CD14-positive monocyte (primary cell): ENCODE measurements around the gene TMEM135. TPM values are rescaled to one million over a fixed set of nuclear protein-coding genes. Genes with fewer than 3 reads are reported as not detected.

Experiments used
- DNase-seq, 3 donors: peaks; one replicate each; pipeline ENCODE4 v3.0.0-alpha.2; 2011 to 2022
- H2AFZ ChIP-seq: 2 replicates; pipeline ENCODE4 v1.6.0; 2012; ENCODE audit warnings: mild to moderate bottlenecking, low read depth, low read length, inconsistent platforms; ENCODE audit not compliant: insufficient read depth, poor library complexity, severe bottlenecking
- H3K27ac ChIP-seq, 2 donors: 1 replicate in 1 of 2; 2 replicates in 1 of 2; pipeline ENCODE4 v1.5.1; 2012 to 2013; ENCODE audit warnings: low read length in 2 of 2, control low read depth in 1 of 2, inconsistent platforms in 1 of 2, low read depth in 1 of 2, mild to moderate bottlenecking in 1 of 2
- H3K27me3 ChIP-seq, 2 donors: one replicate each; pipeline versions ENCODE4 v1.6.0 to v1.6.1; 2011 to 2013; ENCODE audit warnings: low read length in 2 of 2; ENCODE audit not compliant: control insufficient read depth in 2 of 2, insufficient read depth in 2 of 2
- H3K36me3 ChIP-seq, 2 donors: replicated peaks in 1 of 2; 1 replicate in 1 of 2; 2 replicates in 1 of 2; pipeline versions ENCODE4 v1.5.1 to v1.6.1; 2012 to 2013; ENCODE audit warnings: low read length in 2 of 2, control low read depth in 1 of 2, inconsistent platforms in 1 of 2, mild to moderate bottlenecking in 1 of 2; ENCODE audit not compliant: insufficient read depth in 2 of 2, control insufficient read depth in 1 of 2
- H3K4me1 ChIP-seq, 2 donors: 1 replicate in 1 of 2; 2 replicates in 1 of 2; pipeline versions ENCODE4 v1.5.1 to v1.6.1; 2012 to 2013; ENCODE audit warnings: low read length in 2 of 2, control low read depth in 1 of 2, inconsistent platforms in 1 of 2, mild to moderate bottlenecking in 1 of 2, moderate library complexity in 1 of 2; ENCODE audit not compliant: insufficient read depth in 2 of 2, control insufficient read depth in 1 of 2
- H3K4me2 ChIP-seq: replicated peaks from 2 replicates; pipeline ENCODE3; 2012; ENCODE audit warnings: low read length, moderate library complexity, mild to moderate bottlenecking; ENCODE audit not compliant: poor library complexity, severe bottlenecking; ENCODE audit errors: extremely low read depth
- H3K4me3 ChIP-seq, 3 experiments: fragments of 200-600 bp in 1 of 3; sonication (generic) in 1 of 3; replicated peaks in 1 of 3; 1 replicate in 2 of 3; 2 replicates in 1 of 3; pipeline ENCODE4 v1.5.1; 2011 to 2013; ENCODE audit warnings: low read length in 3 of 3, mild to moderate bottlenecking in 3 of 3, control low read depth in 2 of 3, low read depth in 2 of 3, inconsistent platforms in 1 of 3, moderate library complexity in 1 of 3
- H3K79me2 ChIP-seq: 2 replicates; pipeline ENCODE4 v1.6.0; 2012; ENCODE audit warnings: mild to moderate bottlenecking, control low read depth, inconsistent platforms, low read length, moderate library complexity; ENCODE audit not compliant: insufficient read depth
- H3K9ac ChIP-seq: 2 replicates; pipeline ENCODE4 v1.6.0; 2017; ENCODE audit warnings: low read length, mild to moderate bottlenecking; ENCODE audit not compliant: insufficient read depth, poor library complexity, severe bottlenecking
- H3K9me3 ChIP-seq, 2 donors: replicated peaks in 1 of 2; 1 replicate in 1 of 2; 2 replicates in 1 of 2; pipeline versions ENCODE4 v1.5.1 to v1.6.1; 2012 to 2013; ENCODE audit warnings: low read length in 2 of 2, control low read depth in 1 of 2; ENCODE audit not compliant: control insufficient read depth in 1 of 2, insufficient read depth in 1 of 2
- H4K20me1 ChIP-seq: 2 replicates; pipeline ENCODE4 v1.6.0; 2012; ENCODE audit warnings: mild to moderate bottlenecking, low read length, control low read depth, moderate library complexity; ENCODE audit not compliant: insufficient read depth
- H3K27ac Mint-ChIP-seq, 7 donors: one replicate each; pipeline ENCODE4 v1.8.0; 2020; ENCODE audit warnings: mild to moderate bottlenecking in 7 of 7, mixed read lengths in 7 of 7, moderate library complexity in 6 of 7, inconsistent platforms in 2 of 7
- H3K27me3 Mint-ChIP-seq, 3 donors: one replicate each; pipeline ENCODE4 v1.8.0; 2021 to 2022; ENCODE audit warnings: low read depth in 3 of 3, mild to moderate bottlenecking in 3 of 3, mixed read lengths in 3 of 3, moderate library complexity in 3 of 3, inconsistent platforms in 1 of 3
- H3K36me3 Mint-ChIP-seq, 2 donors: one replicate each; pipeline ENCODE4 v1.8.0; 2020; ENCODE audit warnings: mixed read lengths in 2 of 2, inconsistent platforms in 1 of 2, mild to moderate bottlenecking in 1 of 2
- H3K4me1 Mint-ChIP-seq: one replicate; pipeline ENCODE4 v1.8.0; 2020; ENCODE audit warnings: mild to moderate bottlenecking, mixed read lengths
- H3K4me3 Mint-ChIP-seq, 2 donors: one replicate each; pipeline ENCODE4 v1.8.0; 2020; ENCODE audit warnings: mild to moderate bottlenecking in 2 of 2, mixed read lengths in 2 of 2, moderate library complexity in 1 of 2
- H3K9me3 Mint-ChIP-seq, 7 donors: one replicate each; pipeline ENCODE4 v1.8.0; 2020 to 2022; ENCODE audit warnings: mixed read lengths in 7 of 7, mild to moderate bottlenecking in 6 of 7, moderate library complexity in 6 of 7, inconsistent platforms in 2 of 7
- WGBS: methylation state at CpG from one replicate; pipeline ENCODE4 v1.1.5; 2013; ENCODE audit warnings: missing lambda C conversion rate; ENCODE audit not compliant: insufficient coverage; 5-methylcytosine and 5-hydroxymethylcytosine counted together
- intact Hi-C, 2 donors: fragments of 100-400 bp; cut with micrococcal nuclease; formaldehyde crosslinking; loops; one replicate each; pipeline versions ENCODE4 v1.15.0 to v1.15.1; 2023
- polyA plus RNA-seq, 3 donors: library from polyadenylated mRNA; depleted of rRNA in 1 of 3; unstranded in 2 of 3; stranded (reverse) in 1 of 3; fragments of 300-500 nt in 2 of 3; fragments of >200 nt in 1 of 3; fragmentation: Illumina TruSeq in 2 of 3; gene quantifications; 1 replicate in 2 of 3; 2 replicates in 1 of 3; pipeline ENCODE4 v1.2.3, GENCODE V29; 2012 to 2021
- TF ChIP-seq, protein P1 (sequence below): fragments of 200-600 bp; IDR thresholded peaks from one replicate; pipeline ENCODE4 v1.8.0; 2022; ENCODE audit warnings: antibody characterized with exemption, mild to moderate bottlenecking

Gene TMEM135
- polyA plus RNA-seq, 3 donors, result 2.7 to 8.4 (median 5.9) TPM

DNA sequence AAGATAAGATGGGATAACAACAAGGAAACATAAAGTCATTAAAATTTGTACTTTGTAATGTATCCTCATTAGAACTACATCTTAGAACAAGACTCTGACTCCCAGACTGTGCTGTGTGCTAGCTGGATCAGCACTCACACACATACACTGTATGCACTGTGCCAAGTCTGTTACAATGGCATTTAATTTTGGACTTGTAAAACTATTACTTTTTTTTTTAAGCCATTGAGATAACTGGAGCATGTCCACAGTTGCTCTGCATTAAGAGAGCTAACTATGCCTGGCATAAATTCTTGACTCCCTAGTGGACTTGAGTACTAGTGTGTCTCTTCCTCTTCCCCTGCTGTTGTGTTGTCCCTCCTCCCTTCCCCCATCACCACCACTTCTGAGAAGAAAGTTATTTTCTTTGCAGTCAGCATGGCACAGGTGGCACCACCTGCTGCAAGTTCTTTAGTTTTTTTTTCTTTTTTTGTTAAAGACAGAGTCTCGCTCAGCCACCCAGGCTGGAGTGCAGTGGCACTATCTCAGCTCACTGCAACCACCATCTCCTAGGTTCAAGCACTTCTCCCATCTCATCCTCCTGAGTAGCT, 268.6 kb downstream of the TMEM135 start:
- Histone ChIP-seq H3K27ac (peak overlapping the region in 1 of 2 donors; percentile 0), H3K9ac (no peak overlapping the region), H2AFZ (no peak overlapping the region), H3K4me1 (peaks cover 4 to 10% of the 10 kb centered on the region in 2 donors), H3K27me3 (no peaks in the 10 kb centered on the region), H3K9me3 (no peaks in the 10 kb centered on the region), H3K4me2 (no peak overlapping the region), H3K36me3 (no peaks in the 10 kb centered on the region), H3K4me3 (no peak overlapping the region), H3K79me2 (no peaks in the 10 kb centered on the region), H4K20me1 (no peaks in the 10 kb centered on the region)
- no peaks in the 10 kb centered on the region for H3K27me3 Mint-ChIP-seq
- no peak overlapping the region for H3K4me3 Mint-ChIP-seq
- whole genome bisulfite sequencing, result no CpG with 5 or more reads among the region's 1 CpG
- H3K4me1 Mint-ChIP-seq, result peaks cover 14% of the 10 kb centered on the region
- DNase-seq, result no peak
- H3K36me3 Mint-ChIP-seq, result peaks cover 5 to 13% of the 10 kb centered on the region in 2 donors
- H3K9me3 Mint-ChIP-seq, result no peaks in the 10 kb centered on the region
- peak overlapping the region in 1 of 7 donors; percentile 42 for H3K27ac Mint-ChIP-seq
- TF ChIP-seq, protein P1, sequence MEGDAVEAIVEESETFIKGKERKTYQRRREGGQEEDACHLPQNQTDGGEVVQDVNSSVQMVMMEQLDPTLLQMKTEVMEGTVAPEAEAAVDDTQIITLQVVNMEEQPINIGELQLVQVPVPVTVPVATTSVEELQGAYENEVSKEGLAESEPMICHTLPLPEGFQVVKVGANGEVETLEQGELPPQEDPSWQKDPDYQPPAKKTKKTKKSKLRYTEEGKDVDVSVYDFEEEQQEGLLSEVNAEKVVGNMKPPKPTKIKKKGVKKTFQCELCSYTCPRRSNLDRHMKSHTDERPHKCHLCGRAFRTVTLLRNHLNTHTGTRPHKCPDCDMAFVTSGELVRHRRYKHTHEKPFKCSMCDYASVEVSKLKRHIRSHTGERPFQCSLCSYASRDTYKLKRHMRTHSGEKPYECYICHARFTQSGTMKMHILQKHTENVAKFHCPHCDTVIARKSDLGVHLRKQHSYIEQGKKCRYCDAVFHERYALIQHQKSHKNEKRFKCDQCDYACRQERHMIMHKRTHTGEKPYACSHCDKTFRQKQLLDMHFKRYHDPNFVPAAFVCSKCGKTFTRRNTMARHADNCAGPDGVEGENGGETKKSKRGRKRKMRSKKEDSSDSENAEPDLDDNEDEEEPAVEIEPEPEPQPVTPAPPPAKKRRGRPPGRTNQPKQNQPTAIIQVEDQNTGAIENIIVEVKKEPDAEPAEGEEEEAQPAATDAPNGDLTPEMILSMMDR, result no peak
- intact Hi-C loops, result no loop called here

DNA sequence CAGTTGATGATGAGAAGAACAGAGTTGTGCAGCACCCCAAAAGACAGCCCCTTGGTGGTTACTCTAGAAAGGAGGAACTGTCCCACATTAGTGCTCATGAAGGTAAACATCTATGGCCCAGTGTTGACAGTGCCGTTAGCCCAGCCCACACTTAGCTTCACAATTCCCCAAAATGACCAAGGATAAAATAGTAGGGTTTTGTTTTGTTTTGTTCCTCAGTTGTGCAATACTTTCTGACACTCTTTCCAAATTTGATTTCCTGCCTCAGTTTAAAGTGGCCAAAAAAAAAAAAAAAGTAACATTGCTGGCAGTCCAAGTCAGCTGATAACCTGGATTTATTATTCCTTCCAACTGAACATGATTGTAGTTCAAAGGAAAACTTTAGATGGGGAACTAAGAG, 269.4 kb downstream of the TMEM135 start:
- Histone ChIP-seq H3K9me3 (no peaks in the 10 kb centered on the region), H3K27me3 (no peaks in the 10 kb centered on the region), H4K20me1 (no peaks in the 10 kb centered on the region), H3K79me2 (no peaks in the 10 kb centered on the region), H3K36me3 (no peaks in the 10 kb centered on the region), H3K4me1 (peaks cover 4 to 10% of the 10 kb centered on the region in 2 donors), H3K9ac (no peak overlapping the region), H2AFZ (no peak overlapping the region), H3K27ac (peak overlapping the region in 1 of 2 donors; percentile 0), H3K4me3 (no peak overlapping the region), H3K4me2 (no peak overlapping the region)
- DNase-seq, result no peak
- no CpG with 5 or more reads among the region's 1 CpG for WGBS
- H3K4me3 Mint-ChIP-seq, result peak overlapping the region in 1 of 2 donors; percentile 42
- no peaks in the 10 kb centered on the region for H3K9me3 Mint-ChIP-seq
- H3K27me3 Mint-ChIP-seq, result no peaks in the 10 kb centered on the region
- H3K27ac Mint-ChIP-seq, result peak overlapping the region in 1 of 7 donors; percentile 27
- H3K4me1 Mint-ChIP-seq, result peaks cover 14% of the 10 kb centered on the region
- intact Hi-C loops, result no loop called here
- H3K36me3 Mint-ChIP-seq, result peaks cover 5 to 13% of the 10 kb centered on the region in 2 donors
- TF ChIP-seq, protein P1, result no peak
